Measurements from ENCODE around the gene CYFIP1.

CYFIP1 gene

GRCh38 chr15:22892333-22892732 lies 87.8 kb downstream of the CYFIP1 start:
- H2BK15ac ChIP-seq (ENCODE audit: low read length), result no peak overlapping the region
- no peak overlapping the region for H2AK5ac ChIP-seq (ENCODE audit: low read depth, low read length)
- H3K18ac ChIP-seq (ENCODE audit: low read length), result no peak overlapping the region
- no CpG with 5 or more reads among the region's 9 CpGs for WGBS, 2 donors (ENCODE audit: extremely low coverage in 2 of 2, insufficient read length in 2 of 2, insufficient replicate concordance in 1 of 2)
- no peak overlapping the region for H2BK5ac ChIP-seq (ENCODE audit: low read length)
- peaks cover 0 to 3% of the 10 kb centered on the region in 2 donors for H3K9me3 ChIP-seq (replicated peaks in 1 of 2; ENCODE audit: control insufficient read depth in 2 of 2, insufficient read depth in 1 of 2, low read depth in 1 of 2, low read length in 2 of 2)
- no peak overlapping the region for H2AFZ ChIP-seq (ENCODE audit: low read length)
- no peak overlapping the region for H2BK12ac ChIP-seq (ENCODE audit: low read length)
- H3K79me1 ChIP-seq (ENCODE audit: low read depth, low read length), result no peaks in the 10 kb centered on the region
- DNase-seq (ENCODE audit: low spot score), result no peak
- H3K36me3 ChIP-seq (replicated peaks in 1 of 2; ENCODE audit: control insufficient read depth in 2 of 2, insufficient read depth in 2 of 2, low read length in 2 of 2), result peaks cover 27 to 62% of the 10 kb centered on the region in 2 donors
- no peaks in the 10 kb centered on the region for H3K4me1 ChIP-seq (ENCODE audit: control insufficient read depth in 2 of 2, insufficient read depth in 1 of 2, low read depth in 1 of 2, low read length in 2 of 2)
- no peak overlapping the region for H3K14ac ChIP-seq (ENCODE audit: low read length)
- H3K27me3 ChIP-seq (ENCODE audit: control insufficient read depth in 3 of 3, insufficient read depth in 3 of 3, low read depth in 1 of 3, low read length in 3 of 3), result no peaks in the 10 kb centered on the region
- H3K4ac ChIP-seq (ENCODE audit: low read length), result no peak overlapping the region
- no peak overlapping the region for H4K91ac ChIP-seq (ENCODE audit: low read depth, low read length, poor library complexity)
- H4K8ac ChIP-seq (ENCODE audit: low read depth, low read length), result no peak overlapping the region
- H2BK120ac ChIP-seq (ENCODE audit: low read depth, low read length), result no peak overlapping the region
- no peak overlapping the region for H3K27ac ChIP-seq (replicated peaks; ENCODE audit: low read length)
- no peak overlapping the region for H3K4me2 ChIP-seq (ENCODE audit: insufficient read depth, low read length, poor library complexity, severe bottlenecking)
- H3K23ac ChIP-seq (ENCODE audit: low read depth, low read length, poor library complexity), result no peak overlapping the region
- H3K4me3 ChIP-seq (ENCODE audit: low read length in 2 of 2), result no peak overlapping the region
- no peak overlapping the region for H3K9ac ChIP-seq (ENCODE audit: low read depth, low read length, poor library complexity)

DNA sequence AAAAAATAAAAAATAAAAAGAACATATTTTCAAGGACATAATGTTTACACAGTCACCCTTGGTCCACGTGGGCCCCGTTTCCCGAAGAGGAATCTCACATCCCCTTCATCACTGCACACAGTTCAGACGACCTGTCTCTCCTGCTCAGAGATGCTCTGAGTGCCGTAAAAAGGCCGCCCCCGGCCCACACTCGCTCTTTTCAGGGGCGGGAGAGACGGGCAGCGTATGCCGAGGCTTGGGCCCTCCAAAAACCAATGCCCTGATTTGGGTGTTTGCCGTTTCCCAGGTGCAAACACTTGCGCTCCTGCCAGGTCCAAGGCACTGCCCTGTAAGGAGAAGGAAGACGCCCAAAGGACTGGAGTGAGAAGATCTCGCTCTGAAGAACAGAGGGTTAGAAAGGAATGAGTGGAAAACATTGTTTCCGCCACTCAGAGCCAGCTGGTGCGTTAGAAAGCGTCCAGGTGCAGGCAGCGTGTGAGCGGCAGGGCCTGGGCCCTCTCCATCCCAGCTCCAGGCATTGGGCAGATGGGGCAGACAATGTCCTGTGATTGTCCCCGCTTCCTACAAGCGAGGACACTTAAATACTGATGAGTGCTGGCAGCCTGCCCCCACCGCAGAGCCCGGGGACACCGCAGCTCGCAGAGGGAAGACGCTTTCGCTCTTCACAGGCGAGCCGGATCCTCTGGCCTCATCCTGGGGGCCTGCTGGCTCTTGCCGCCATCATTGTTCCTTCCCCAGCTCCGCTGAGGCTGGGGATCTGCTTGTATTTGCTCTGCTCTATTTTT lies 88.5 kb downstream of the CYFIP1 start:
- H2AK5ac ChIP-seq (ENCODE audit: low read depth, low read length), result no peak overlapping the region
- H3K9ac ChIP-seq (ENCODE audit: low read depth, low read length, poor library complexity), result no peak overlapping the region
- H3K4ac ChIP-seq (ENCODE audit: low read length), result no peak overlapping the region
- no peak overlapping the region for H2BK5ac ChIP-seq (ENCODE audit: low read length)
- H3K27ac ChIP-seq (replicated peaks; ENCODE audit: low read length), result no peak overlapping the region
- peaks cover 0 to 3% of the 10 kb centered on the region in 2 donors for H3K9me3 ChIP-seq (replicated peaks in 1 of 2; ENCODE audit: control insufficient read depth in 2 of 2, insufficient read depth in 1 of 2, low read depth in 1 of 2, low read length in 2 of 2)
- no peak for DNase-seq (ENCODE audit: low spot score)
- no peak overlapping the region for H2BK12ac ChIP-seq (ENCODE audit: low read length)
- no peaks in the 10 kb centered on the region for H3K27me3 ChIP-seq (ENCODE audit: control insufficient read depth in 3 of 3, insufficient read depth in 3 of 3, low read depth in 1 of 3, low read length in 3 of 3)
- H3K4me1 ChIP-seq (ENCODE audit: control insufficient read depth in 2 of 2, insufficient read depth in 1 of 2, low read depth in 1 of 2, low read length in 2 of 2), result no peaks in the 10 kb centered on the region
- H3K79me1 ChIP-seq (ENCODE audit: low read depth, low read length), result no peaks in the 10 kb centered on the region
- no peak overlapping the region for H2AFZ ChIP-seq (ENCODE audit: low read length)
- H3K36me3 ChIP-seq (replicated peaks in 1 of 2; ENCODE audit: control insufficient read depth in 2 of 2, insufficient read depth in 2 of 2, low read length in 2 of 2), result peaks cover 27 to 64% of the 10 kb centered on the region in 2 donors
- H2BK120ac ChIP-seq (ENCODE audit: low read depth, low read length), result no peak overlapping the region
- no peak overlapping the region for H3K4me3 ChIP-seq (ENCODE audit: low read length in 2 of 2)
- no peak overlapping the region for H4K91ac ChIP-seq (ENCODE audit: low read depth, low read length, poor library complexity)
- H3K23ac ChIP-seq (ENCODE audit: low read depth, low read length, poor library complexity), result peak overlapping the region; percentile 34
- peak overlapping the region; percentile 43 for H4K8ac ChIP-seq (ENCODE audit: low read depth, low read length)
- no peak overlapping the region for H3K18ac ChIP-seq (ENCODE audit: low read length)
- WGBS, 2 donors (ENCODE audit: extremely low coverage in 2 of 2, insufficient read length in 2 of 2, insufficient replicate concordance in 1 of 2), result no CpG with 5 or more reads among the region's 33 CpGs
- H3K14ac ChIP-seq (ENCODE audit: low read length), result no peak overlapping the region
- H2BK15ac ChIP-seq (ENCODE audit: low read length), result no peak overlapping the region
- no peak overlapping the region for H3K4me2 ChIP-seq (ENCODE audit: insufficient read depth, low read length, poor library complexity, severe bottlenecking)

GRCh38 chr15:22890296-22890695 lies 89.9 kb downstream of the CYFIP1 start:
- Histone ChIP-seq H3K4me1 (ENCODE audit: control insufficient read depth in 2 of 2, insufficient read depth in 1 of 2, low read depth in 1 of 2, low read length in 2 of 2) (no peaks in the 10 kb centered on the region), H2BK120ac (ENCODE audit: low read depth, low read length) (no peak overlapping the region), H3K27me3 (ENCODE audit: control insufficient read depth in 3 of 3, insufficient read depth in 3 of 3, low read depth in 1 of 3, low read length in 3 of 3) (no peaks in the 10 kb centered on the region), H3K9ac (ENCODE audit: low read depth, low read length, poor library complexity) (no peak overlapping the region), H3K14ac (ENCODE audit: low read length) (no peak overlapping the region), H3K4me2 (ENCODE audit: insufficient read depth, low read length, poor library complexity, severe bottlenecking) (no peak overlapping the region), H2AK5ac (ENCODE audit: low read depth, low read length) (no peak overlapping the region), H2BK5ac (ENCODE audit: low read length) (no peak overlapping the region), H4K8ac (ENCODE audit: low read depth, low read length) (no peak overlapping the region), H3K4me3 (ENCODE audit: low read length in 2 of 2) (no peak overlapping the region), H3K79me1 (ENCODE audit: low read depth, low read length) (no peaks in the 10 kb centered on the region), H4K91ac (ENCODE audit: low read depth, low read length, poor library complexity) (no peak overlapping the region), H2BK12ac (ENCODE audit: low read length) (no peak overlapping the region), H3K18ac (ENCODE audit: low read length) (no peak overlapping the region), H3K4ac (ENCODE audit: low read length) (no peak overlapping the region), H3K23ac (ENCODE audit: low read depth, low read length, poor library complexity) (no peak overlapping the region), H3K27ac (replicated peaks; ENCODE audit: low read length) (no peak overlapping the region), H3K36me3 (replicated peaks in 1 of 2; ENCODE audit: control insufficient read depth in 2 of 2, insufficient read depth in 2 of 2, low read length in 2 of 2) (peaks cover 24 to 59% of the 10 kb centered on the region in 2 donors), H2BK15ac (ENCODE audit: low read length) (no peak overlapping the region), H2AFZ (ENCODE audit: low read length) (no peak overlapping the region), H3K9me3 (replicated peaks in 1 of 2; ENCODE audit: control insufficient read depth in 2 of 2, insufficient read depth in 1 of 2, low read depth in 1 of 2, low read length in 2 of 2) (peaks cover 0 to 3% of the 10 kb centered on the region in 2 donors)
- no CpG with 5 or more reads among the region's 11 CpGs for whole genome bisulfite sequencing, 2 donors (ENCODE audit: extremely low coverage in 2 of 2, insufficient read length in 2 of 2, insufficient replicate concordance in 1 of 2)
- DNase-seq (ENCODE audit: low spot score), result no peak

GRCh38 chr15:22889146-22889818 lies 90.9 kb downstream of the CYFIP1 start:
- Histone ChIP-seq H2BK5ac (ENCODE audit: low read length) (no peak overlapping the region), H2BK12ac (ENCODE audit: low read length) (no peak overlapping the region), H3K9ac (ENCODE audit: low read depth, low read length, poor library complexity) (peak overlapping the region; percentile 30), H4K8ac (ENCODE audit: low read depth, low read length) (no peak overlapping the region), H4K91ac (ENCODE audit: low read depth, low read length, poor library complexity) (no peak overlapping the region), H3K4me3 (ENCODE audit: low read length in 2 of 2) (no peak overlapping the region), H3K14ac (ENCODE audit: low read length) (no peak overlapping the region), H3K27ac (replicated peaks; ENCODE audit: low read length) (no peak overlapping the region), H3K4ac (ENCODE audit: low read length) (no peak overlapping the region), H3K23ac (ENCODE audit: low read depth, low read length, poor library complexity) (no peak overlapping the region), H2BK120ac (ENCODE audit: low read depth, low read length) (no peak overlapping the region), H3K4me2 (ENCODE audit: insufficient read depth, low read length, poor library complexity, severe bottlenecking) (no peak overlapping the region), H3K79me1 (ENCODE audit: low read depth, low read length) (no peaks in the 10 kb centered on the region), H2BK15ac (ENCODE audit: low read length) (no peak overlapping the region), H3K18ac (ENCODE audit: low read length) (no peak overlapping the region), H2AK5ac (ENCODE audit: low read depth, low read length) (no peak overlapping the region), H3K27me3 (ENCODE audit: control insufficient read depth in 3 of 3, insufficient read depth in 3 of 3, low read depth in 1 of 3, low read length in 3 of 3) (no peaks in the 10 kb centered on the region), H3K36me3 (replicated peaks in 1 of 2; ENCODE audit: control insufficient read depth in 2 of 2, insufficient read depth in 2 of 2, low read length in 2 of 2) (peaks cover 24 to 63% of the 10 kb centered on the region in 2 donors), H2AFZ (ENCODE audit: low read length) (no peak overlapping the region), H3K4me1 (ENCODE audit: control insufficient read depth in 2 of 2, insufficient read depth in 1 of 2, low read depth in 1 of 2, low read length in 2 of 2) (no peaks in the 10 kb centered on the region), H3K9me3 (replicated peaks in 1 of 2; ENCODE audit: control insufficient read depth in 2 of 2, insufficient read depth in 1 of 2, low read depth in 1 of 2, low read length in 2 of 2) (peaks cover 0 to 3% of the 10 kb centered on the region in 2 donors)
- DNase-seq (ENCODE audit: low spot score), result no peak
- WGBS, 2 donors (ENCODE audit: extremely low coverage in 2 of 2, insufficient read length in 2 of 2, insufficient replicate concordance in 1 of 2), result no CpG with 5 or more reads among the region's 14 CpGs

Data from neuronal stem cell (in vitro differentiated cells).